Heart left ventricle (tissue), 13 donors: ENCODE data around the gene MINK1.

Experiments used
- POLR2A ChIP-seq, 2 donors: fragments of 450-650 bp; IDR thresholded peaks; one replicate each; pipeline ENCODE4 v1.6.1; 2017; ENCODE audit warnings: antibody characterized with exemption in 2 of 2, mild to moderate bottlenecking in 2 of 2, moderate library complexity in 2 of 2
- TF ChIP-seq, protein P1 (sequence below), 12 donors: fragments of 200-600 bp; sonication (generic) in 4 of 12; IDR thresholded peaks; one replicate each; pipeline versions ENCODE4 v1.5.0 to v1.8.0; 2018 to 2022; ENCODE audit warnings: antibody characterized with exemption in 12 of 12, mild to moderate bottlenecking in 5 of 12
- donor health status: ischemic (EF 13 %, LVEDD 7.1; RV severe dilation, severe dysfunction).
- donor health status: DM: no; HTN: yes; CAD: no.
- donor health status: DM: no; HTN: no; CAD: no.
- donor health status: ischemic (EF 25% LVEDD 6.9; RV normal size, moderate dysfunction).
- donor health status: ischemic (EF 25% LVEDD 5.7; RV mildly dilated, moderate dysfunction).
- donor health status: ischemic (EF 35%, LVEDD 5.7; RV mildly dilated, moderate dysfunction).
- donor health status: nonischemic (EF 11% LVEDD 7.7; RV severe dilation, severe dysfunction).
- donor health status: DM: yes; HTN: yes; CAD: no.
- donor health status: PGD.
- donor health status: ischemic (EF 29% LVEDD 5.4; RV normal size, mild dysfunction).
- donor health status: nonischemic (EF 23%, LVEDD 6.1; RV moderate dilation, normal function).

GRCh38 chr17:4886830-4887229, 53.7 kb downstream of the MINK1 start:
- TF ChIP-seq, protein P1, sequence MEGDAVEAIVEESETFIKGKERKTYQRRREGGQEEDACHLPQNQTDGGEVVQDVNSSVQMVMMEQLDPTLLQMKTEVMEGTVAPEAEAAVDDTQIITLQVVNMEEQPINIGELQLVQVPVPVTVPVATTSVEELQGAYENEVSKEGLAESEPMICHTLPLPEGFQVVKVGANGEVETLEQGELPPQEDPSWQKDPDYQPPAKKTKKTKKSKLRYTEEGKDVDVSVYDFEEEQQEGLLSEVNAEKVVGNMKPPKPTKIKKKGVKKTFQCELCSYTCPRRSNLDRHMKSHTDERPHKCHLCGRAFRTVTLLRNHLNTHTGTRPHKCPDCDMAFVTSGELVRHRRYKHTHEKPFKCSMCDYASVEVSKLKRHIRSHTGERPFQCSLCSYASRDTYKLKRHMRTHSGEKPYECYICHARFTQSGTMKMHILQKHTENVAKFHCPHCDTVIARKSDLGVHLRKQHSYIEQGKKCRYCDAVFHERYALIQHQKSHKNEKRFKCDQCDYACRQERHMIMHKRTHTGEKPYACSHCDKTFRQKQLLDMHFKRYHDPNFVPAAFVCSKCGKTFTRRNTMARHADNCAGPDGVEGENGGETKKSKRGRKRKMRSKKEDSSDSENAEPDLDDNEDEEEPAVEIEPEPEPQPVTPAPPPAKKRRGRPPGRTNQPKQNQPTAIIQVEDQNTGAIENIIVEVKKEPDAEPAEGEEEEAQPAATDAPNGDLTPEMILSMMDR (IDR thresholded peaks at IDR 0.05): no peak
- TF ChIP-seq POLR2A (IDR thresholded peaks at IDR 0.05): no peak
